ENCODE measurements around the gene VAT1L.

The VAT1L gene

DNA sequence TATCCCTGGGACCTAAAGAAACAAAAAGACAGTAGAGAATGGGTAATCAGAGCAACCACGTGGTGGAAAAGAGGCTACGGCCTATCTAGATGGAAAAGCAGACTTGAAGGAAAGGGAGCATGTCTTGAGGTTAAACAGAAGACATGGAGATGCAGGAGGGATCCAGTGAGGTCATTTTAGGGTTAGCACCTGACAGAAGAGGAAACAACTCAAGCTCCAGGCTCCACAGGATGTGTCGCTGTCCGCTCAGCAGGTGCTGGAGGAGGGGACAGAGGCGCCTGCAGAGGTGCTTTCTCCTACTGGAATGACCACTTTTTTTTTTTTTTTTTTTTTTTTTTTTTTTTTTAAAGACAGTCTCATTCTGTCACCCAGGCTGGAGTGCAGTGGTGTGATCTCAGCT is 186.5 kb downstream of the VAT1L start:
- Histone ChIP-seq H3K4me2 (ENCODE audit: low read length) (no peak overlapping the region), H3K79me2 (ENCODE audit: control insufficient read depth, low read length) (no peaks in the 10 kb centered on the region), H3K9me2 (replicated peaks; ENCODE audit: control insufficient read depth, low read length) (no peaks in the 10 kb centered on the region), H4K20me1 (ENCODE audit: control insufficient read depth, insufficient read depth, low read depth, low read length) (no peaks in the 10 kb centered on the region), H3K36me3 (ENCODE audit: control insufficient read depth, low read length) (no peaks in the 10 kb centered on the region), H3K27me3 (ENCODE audit: control insufficient read depth, low read length) (no peaks in the 10 kb centered on the region), H3K27ac (ENCODE audit: low read depth, low read length) (no peak overlapping the region), H3K4me1 (ENCODE audit: control insufficient read depth, low read length) (no peaks in the 10 kb centered on the region), H3K4me3 (ENCODE audit: low read length) (no peak overlapping the region), H3F3A (ENCODE audit: control insufficient read depth, insufficient read depth) (no peaks in the 10 kb centered on the region), H3K9me3 (ENCODE audit: control insufficient read depth, insufficient read depth, low read length) (no peaks in the 10 kb centered on the region)
- TF ChIP-seq CTCF (IDR thresholded peaks at IDR 0.05; ENCODE audit: low read depth, low read length, poor library complexity, severe bottlenecking) (no peak), EZH2phosphoT487 (IDR thresholded peaks at IDR 0.05; ENCODE audit: borderline replicate concordance, low read length) (no peak)

GRCh38 chr16:77975942-77976341 is 187.6 kb downstream of the VAT1L start:
- H3K79me2 ChIP-seq (ENCODE audit: control insufficient read depth, low read length), result no peaks in the 10 kb centered on the region
- H3K9me3 ChIP-seq (ENCODE audit: control insufficient read depth, insufficient read depth, low read length), result no peaks in the 10 kb centered on the region
- no peak overlapping the region for H3K4me3 ChIP-seq (ENCODE audit: low read length)
- no peaks in the 10 kb centered on the region for H3K36me3 ChIP-seq (ENCODE audit: control insufficient read depth, low read length)
- H3K27ac ChIP-seq (ENCODE audit: low read depth, low read length), result no peak overlapping the region
- TF ChIP-seq CTCF (IDR thresholded peaks at IDR 0.05; ENCODE audit: low read depth, low read length, poor library complexity, severe bottlenecking), result no peak
- no peak for TF ChIP-seq EZH2phosphoT487 (IDR thresholded peaks at IDR 0.05; ENCODE audit: borderline replicate concordance, low read length)
- no peaks in the 10 kb centered on the region for H3K4me1 ChIP-seq (ENCODE audit: control insufficient read depth, low read length)
- H4K20me1 ChIP-seq (ENCODE audit: control insufficient read depth, insufficient read depth, low read depth, low read length), result no peaks in the 10 kb centered on the region
- H3K27me3 ChIP-seq (ENCODE audit: control insufficient read depth, low read length), result no peaks in the 10 kb centered on the region
- no peaks in the 10 kb centered on the region for H3K9me2 ChIP-seq (replicated peaks; ENCODE audit: control insufficient read depth, low read length)
- H3K4me2 ChIP-seq (ENCODE audit: low read length), result no peak overlapping the region
- H3F3A ChIP-seq (ENCODE audit: control insufficient read depth, insufficient read depth), result no peaks in the 10 kb centered on the region

GRCh38 chr16:77977339-77977738 is 189.0 kb downstream of the VAT1L start:
- Histone ChIP-seq H3K4me1 (ENCODE audit: control insufficient read depth, low read length) (no peaks in the 10 kb centered on the region), H3K27ac (ENCODE audit: low read depth, low read length) (no peak overlapping the region), H3K9me3 (ENCODE audit: control insufficient read depth, insufficient read depth, low read length) (no peaks in the 10 kb centered on the region), H3F3A (ENCODE audit: control insufficient read depth, insufficient read depth) (no peaks in the 10 kb centered on the region), H3K36me3 (ENCODE audit: control insufficient read depth, low read length) (no peaks in the 10 kb centered on the region), H3K27me3 (ENCODE audit: control insufficient read depth, low read length) (no peaks in the 10 kb centered on the region), H3K9me2 (replicated peaks; ENCODE audit: control insufficient read depth, low read length) (no peaks in the 10 kb centered on the region), H3K4me2 (ENCODE audit: low read length) (no peak overlapping the region), H3K79me2 (ENCODE audit: control insufficient read depth, low read length) (no peaks in the 10 kb centered on the region), H3K4me3 (ENCODE audit: low read length) (no peak overlapping the region), H4K20me1 (ENCODE audit: control insufficient read depth, insufficient read depth, low read depth, low read length) (no peaks in the 10 kb centered on the region)
- no peak for TF ChIP-seq EZH2phosphoT487 (IDR thresholded peaks at IDR 0.05; ENCODE audit: borderline replicate concordance, low read length)
- TF ChIP-seq CTCF (IDR thresholded peaks at IDR 0.05; ENCODE audit: low read depth, low read length, poor library complexity, severe bottlenecking), result no peak

- Histone ChIP-seq H3F3A (ENCODE audit: control insufficient read depth, insufficient read depth) (no peaks in the 10 kb centered on the region), H3K4me1 (ENCODE audit: control insufficient read depth, low read length) (no peaks in the 10 kb centered on the region), H3K27me3 (ENCODE audit: control insufficient read depth, low read length) (no peaks in the 10 kb centered on the region; the same call in 1 of the 2 replicates), H4K20me1 (ENCODE audit: control insufficient read depth, insufficient read depth, low read depth, low read length) (no peaks in the 10 kb centered on the region), H3K4me3 (ENCODE audit: low read length) (no peak overlapping the region), H3K36me3 (ENCODE audit: control insufficient read depth, low read length) (no peaks in the 10 kb centered on the region), H3K4me2 (ENCODE audit: low read length) (no peak overlapping the region), H3K27ac (ENCODE audit: low read depth, low read length) (no peak overlapping the region), H3K79me2 (ENCODE audit: control insufficient read depth, low read length) (no peaks in the 10 kb centered on the region), H3K9me3 (ENCODE audit: control insufficient read depth, insufficient read depth, low read length) (no peaks in the 10 kb centered on the region), H3K9me2 (replicated peaks; ENCODE audit: control insufficient read depth, low read length) (no peaks in the 10 kb centered on the region)
- TF ChIP-seq EZH2phosphoT487 (IDR thresholded peaks at IDR 0.05; ENCODE audit: borderline replicate concordance, low read length) (no peak), CTCF (IDR thresholded peaks at IDR 0.05; ENCODE audit: low read depth, low read length, poor library complexity, severe bottlenecking) (no peak)
Observed at GRCh38 chr16:77985111-77985510, 196.7 kb downstream of the VAT1L start.
